BJ (cell line): ENCODE data around the gene AKT3. TPM values are rescaled to one million over a fixed set of nuclear protein-coding genes. Genes with fewer than 3 reads are reported as not detected.

ENCODE experiments used
- CTCF ChIA-PET: fragments of 350-600 bp; formaldehyde crosslinking; extraction: SDS; loops from one replicate; lab custom pipeline; 2021; ENCODE audit warnings: antibody characterized with exemption, inconsistent platforms; lab: Yijun Ruan, JAX
- POLR2A ChIA-PET: fragments of 300-600 bp; sonication (Branson Sonifier 250); formaldehyde crosslinking; extraction: SDS; loops from one replicate; lab custom pipeline; 2021; ENCODE audit warnings: antibody characterized with exemption; lab: Charles Lee
- DNase-seq: peaks from one replicate; pipeline ENCODE4 v3.0.0-alpha.2; 2011; ENCODE audit warnings: low read depth
- H3K27me3 ChIP-seq: 2 replicates; pipeline ENCODE4 v1.6.0; 2011; ENCODE audit warnings: low read length; ENCODE audit not compliant: control insufficient read depth, insufficient read depth
- H3K36me3 ChIP-seq: 2 replicates; pipeline ENCODE4 v1.5.1; 2011; ENCODE audit warnings: low read length; ENCODE audit not compliant: control insufficient read depth, insufficient read depth
- H3K4me3 ChIP-seq: 2 replicates; pipeline ENCODE4 v1.5.1; 2011; ENCODE audit warnings: low read depth, mild to moderate bottlenecking, control low read depth, low read length
- polyA plus RNA-seq: library from polyadenylated mRNA; depleted of rRNA; stranded (reverse); fragments of >200 nt; gene quantifications from 2 replicates; pipeline ENCODE4 v1.2.3, GENCODE V29; 2011
- TF ChIP-seq, protein P1 (sequence below): IDR thresholded peaks from 2 replicates; pipeline ENCODE4 v1.5.1; 2011; ENCODE audit warnings: low read depth, mild to moderate bottlenecking, control low read depth, inconsistent platforms, low read length, moderate library complexity; ENCODE audit not compliant: insufficient read depth

The AKT3 gene
- polyA plus RNA-seq, 1 experiment: 23.8 TPM

DNA sequence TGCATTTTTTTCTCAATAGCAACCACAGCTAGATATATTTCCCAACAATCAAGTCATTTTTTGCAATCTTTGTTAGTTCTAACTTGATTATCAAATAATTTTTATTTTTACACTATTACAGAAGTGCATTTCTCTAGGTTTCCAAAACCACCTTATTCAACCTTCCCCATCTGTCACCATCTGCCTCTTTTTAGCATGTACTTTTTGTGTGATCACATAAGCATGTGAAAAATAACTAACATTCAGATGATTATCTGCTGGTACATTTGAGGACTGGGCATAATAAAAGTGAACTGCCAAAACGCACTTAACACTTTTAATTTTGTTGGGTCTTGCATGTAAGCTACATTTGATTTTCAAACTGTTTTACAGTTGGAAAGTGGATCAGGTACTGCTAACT, 291.5 kb downstream of the AKT3 start:
- POLR2A ChIA-PET: interaction anchor here (0.6 kb wide), 1 partner anchor 10 kb away, joined by 5 read pairs; no protein-coding TSS in a partner anchor

DNA sequence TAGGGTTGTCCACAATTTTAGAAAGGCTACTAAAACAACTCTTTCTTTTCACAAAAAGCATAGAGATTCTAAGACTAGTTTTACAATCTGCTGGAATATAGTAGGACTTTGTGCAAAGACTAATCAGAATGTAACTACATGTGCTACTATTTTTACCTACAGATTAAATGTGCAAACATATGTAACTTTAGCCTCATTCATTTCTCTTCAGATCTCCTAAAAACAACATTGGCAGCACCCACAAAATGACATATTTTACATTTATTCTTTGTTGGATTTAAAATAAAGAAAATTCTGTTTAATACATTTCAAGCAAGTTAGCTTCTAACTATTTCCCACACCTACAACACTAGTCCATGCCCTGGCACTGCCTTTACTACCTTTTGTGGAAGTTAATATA, 292.2 kb downstream of the AKT3 start:
- TF ChIP-seq, protein P1, sequence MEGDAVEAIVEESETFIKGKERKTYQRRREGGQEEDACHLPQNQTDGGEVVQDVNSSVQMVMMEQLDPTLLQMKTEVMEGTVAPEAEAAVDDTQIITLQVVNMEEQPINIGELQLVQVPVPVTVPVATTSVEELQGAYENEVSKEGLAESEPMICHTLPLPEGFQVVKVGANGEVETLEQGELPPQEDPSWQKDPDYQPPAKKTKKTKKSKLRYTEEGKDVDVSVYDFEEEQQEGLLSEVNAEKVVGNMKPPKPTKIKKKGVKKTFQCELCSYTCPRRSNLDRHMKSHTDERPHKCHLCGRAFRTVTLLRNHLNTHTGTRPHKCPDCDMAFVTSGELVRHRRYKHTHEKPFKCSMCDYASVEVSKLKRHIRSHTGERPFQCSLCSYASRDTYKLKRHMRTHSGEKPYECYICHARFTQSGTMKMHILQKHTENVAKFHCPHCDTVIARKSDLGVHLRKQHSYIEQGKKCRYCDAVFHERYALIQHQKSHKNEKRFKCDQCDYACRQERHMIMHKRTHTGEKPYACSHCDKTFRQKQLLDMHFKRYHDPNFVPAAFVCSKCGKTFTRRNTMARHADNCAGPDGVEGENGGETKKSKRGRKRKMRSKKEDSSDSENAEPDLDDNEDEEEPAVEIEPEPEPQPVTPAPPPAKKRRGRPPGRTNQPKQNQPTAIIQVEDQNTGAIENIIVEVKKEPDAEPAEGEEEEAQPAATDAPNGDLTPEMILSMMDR: no peak
- DNase-seq: no peak
- 0 out of 2 replicates have a peak, but pooled peaks cover 1% of the 10 kb centered on the region for H3K36me3 ChIP-seq
- no peaks in the 10 kb centered on the region for H3K27me3 ChIP-seq
- POLR2A ChIA-PET: no interaction called here
- CTCF ChIA-PET: interaction anchor here (0.9 kb wide), 1 partner anchor 11 kb away, joined by 3 read pairs; no protein-coding TSS in a partner anchor
- H3K4me3 ChIP-seq: no peak overlapping the region

More for the DNA sequence above, 291.5 kb downstream of the AKT3 start:
- H3K4me3 ChIP-seq: no peak overlapping the region
- DNase-seq: no peak
- TF ChIP-seq, protein P1: no peak
- CTCF ChIA-PET: interaction anchor here (0.9 kb wide), 1 partner anchor 11 kb away, joined by 3 read pairs; no protein-coding TSS in a partner anchor
- no peaks in the 10 kb centered on the region for H3K27me3 ChIP-seq
- 0 out of 2 replicates have a peak, but pooled peaks cover 1% of the 10 kb centered on the region for H3K36me3 ChIP-seq

DNA sequence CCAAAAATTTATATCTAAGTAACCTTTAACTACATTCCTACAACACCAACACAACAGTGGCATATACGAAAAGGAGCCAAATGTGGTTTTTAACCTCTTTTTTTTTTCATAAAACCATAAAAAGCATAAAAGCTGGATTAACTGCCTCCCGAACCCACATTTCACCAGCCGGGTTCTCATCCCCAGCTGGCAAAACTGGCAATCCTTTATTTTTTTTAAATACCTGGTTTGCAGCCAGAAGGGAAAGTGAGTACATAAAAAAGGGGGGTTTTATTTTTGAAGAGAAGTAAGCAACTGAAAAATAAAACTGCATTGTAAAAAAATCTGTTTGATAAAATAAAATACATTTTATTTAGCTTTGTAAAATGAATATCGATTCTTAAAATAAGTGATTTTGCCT, 295.4 kb downstream of the AKT3 start:
- ChIA-PET CTCF (interaction anchor here (0.7 kb wide), 1 partner anchor 52 kb away, joined by 4 read pairs; no protein-coding TSS in a partner anchor), POLR2A (no interaction called here)
- no peak for DNase-seq
- Histone ChIP-seq H3K27me3 (no peaks in the 10 kb centered on the region), H3K36me3 (no peaks in the 10 kb centered on the region), H3K4me3 (no peak overlapping the region)
- TF ChIP-seq, protein P1: no peak

DNA sequence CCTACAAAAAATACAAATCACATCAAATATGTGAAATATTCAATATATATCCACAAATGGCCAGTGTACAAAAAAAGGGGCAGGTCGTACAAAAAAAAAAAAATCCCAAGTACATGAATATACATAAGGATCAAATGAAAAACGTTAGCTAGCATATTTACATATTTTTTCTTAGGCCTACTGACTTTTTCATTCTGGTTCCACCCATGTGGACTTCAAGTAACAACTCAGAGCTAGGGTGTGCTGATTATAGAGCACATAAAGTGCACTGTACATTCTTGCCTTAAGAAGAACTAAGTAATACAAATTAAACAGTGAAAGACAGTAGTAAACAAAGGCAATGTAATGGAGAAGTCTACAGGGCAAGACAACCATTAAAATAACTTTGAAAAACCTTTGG, 297.0 kb downstream of the AKT3 start:
- Histone ChIP-seq H3K27me3 (no peaks in the 10 kb centered on the region), H3K4me3 (no peak overlapping the region), H3K36me3 (no peaks in the 10 kb centered on the region)
- TF ChIP-seq, protein P1: no peak
- ChIA-PET POLR2A (no interaction called here), CTCF (no interaction called here)
- no peak for DNase-seq

DNA sequence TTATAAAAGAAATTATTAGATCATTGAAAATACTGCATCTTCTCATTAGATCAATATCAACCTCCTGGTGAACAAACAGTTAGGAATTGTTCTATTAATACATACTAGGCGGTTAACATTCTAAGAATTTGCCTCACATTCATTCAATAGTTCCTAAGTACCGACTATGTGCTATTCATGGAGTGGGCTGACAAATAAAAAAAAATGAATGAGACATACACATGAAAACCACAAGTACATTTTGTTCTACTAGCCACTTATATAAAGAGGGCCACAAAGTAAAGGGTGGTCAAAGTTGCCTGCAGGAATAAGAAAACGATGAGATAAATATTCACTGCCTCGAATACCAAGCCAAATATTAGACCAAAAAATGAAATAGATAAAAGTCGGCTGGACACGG, 299.8 kb downstream of the AKT3 start:
- Histone ChIP-seq H3K27me3 (no peaks in the 10 kb centered on the region), H3K36me3 (no peaks in the 10 kb centered on the region), H3K4me3 (no peak overlapping the region)
- ChIA-PET POLR2A (no interaction called here), CTCF (no interaction called here)
- DNase-seq: no peak
- TF ChIP-seq, protein P1: no peak
